ENCODE results near the gene PTTG2. TPM values are rescaled to one million over a fixed set of nuclear protein-coding genes. Genes with fewer than 3 reads are reported as not detected.

The PTTG2 gene
- total RNA-seq, 2 donors from 2014 or later: 2.2 to 10.7 TPM

- Histone ChIP-seq H3K9me3 (no peaks in the 10 kb centered on the region), H3K27me3 (replicated peaks; ENCODE audit: insufficient read depth) (no peaks in the 10 kb centered on the region), H3K4me3 (no peak overlapping the region), H3K27ac (no peak overlapping the region), H3K4me1 (ENCODE audit: control insufficient read depth in 1 of 2, low read depth in 2 of 2) (peaks cover 43 to 82% of the 10 kb centered on the region in 2 donors), H3K36me3 (no peaks in the 10 kb centered on the region)
- TF ChIP-seq CTCF (IDR thresholded peaks at IDR 0.05): no peak
- DNase-seq (ENCODE audit: low spot score): no peak
- ATAC-seq (ENCODE audit: insufficient number of reproducible peaks, low FRiP score, low read depth): no peak
Observed at GRCh38 chr4:38005637-38006036, 45.4 kb downstream of the PTTG2 start.

GRCh38 chr4:38007645-38008044 is 47.4 kb downstream of the PTTG2 start:
- Histone ChIP-seq H3K27me3 (replicated peaks; ENCODE audit: insufficient read depth) (no peaks in the 10 kb centered on the region), H3K4me1 (ENCODE audit: control insufficient read depth in 1 of 2, low read depth in 2 of 2) (peaks cover 44 to 75% of the 10 kb centered on the region in 2 donors), H3K27ac (no peak overlapping the region), H3K4me3 (no peak overlapping the region), H3K36me3 (no peaks in the 10 kb centered on the region), H3K9me3 (no peaks in the 10 kb centered on the region)
- TF ChIP-seq CTCF (IDR thresholded peaks at IDR 0.05): no peak
- DNase-seq (ENCODE audit: low spot score) (no peak), ATAC-seq (ENCODE audit: insufficient number of reproducible peaks, low FRiP score, low read depth) (no peak)

DNA sequence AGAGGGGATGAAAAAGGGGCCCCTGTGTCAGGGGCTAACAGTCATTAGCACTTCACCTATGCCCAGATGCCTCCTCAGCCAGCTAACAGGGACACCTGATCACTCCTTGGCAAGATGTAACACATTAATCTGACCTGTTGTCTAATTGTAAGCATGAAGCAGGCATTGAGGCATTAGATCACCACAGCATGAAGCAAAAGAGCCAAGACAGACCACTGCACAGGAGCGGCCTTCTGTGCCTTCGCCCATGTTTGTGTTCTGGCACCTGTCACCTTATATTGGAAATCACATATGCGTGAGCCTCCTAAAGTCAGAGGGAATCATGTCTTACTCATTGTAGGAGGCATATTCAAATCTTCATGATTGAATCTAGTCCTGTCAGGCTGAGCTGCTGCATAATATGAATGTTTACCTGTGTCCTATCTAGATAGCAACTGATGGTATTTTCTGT is 48.4 kb downstream of the PTTG2 start:
- Histone ChIP-seq H3K36me3 (no peaks in the 10 kb centered on the region), H3K9me3 (no peaks in the 10 kb centered on the region), H3K4me1 (ENCODE audit: control insufficient read depth in 1 of 2, low read depth in 2 of 2) (peaks cover 48 to 74% of the 10 kb centered on the region in 2 donors), H3K27me3 (replicated peaks; ENCODE audit: insufficient read depth) (no peaks in the 10 kb centered on the region), H3K27ac (no peak overlapping the region), H3K4me3 (no peak overlapping the region)
- TF ChIP-seq CTCF (IDR thresholded peaks at IDR 0.05): no peak
- no peak for ATAC-seq (ENCODE audit: insufficient number of reproducible peaks, low FRiP score, low read depth)
- no peak for DNase-seq (ENCODE audit: low spot score)

DNA sequence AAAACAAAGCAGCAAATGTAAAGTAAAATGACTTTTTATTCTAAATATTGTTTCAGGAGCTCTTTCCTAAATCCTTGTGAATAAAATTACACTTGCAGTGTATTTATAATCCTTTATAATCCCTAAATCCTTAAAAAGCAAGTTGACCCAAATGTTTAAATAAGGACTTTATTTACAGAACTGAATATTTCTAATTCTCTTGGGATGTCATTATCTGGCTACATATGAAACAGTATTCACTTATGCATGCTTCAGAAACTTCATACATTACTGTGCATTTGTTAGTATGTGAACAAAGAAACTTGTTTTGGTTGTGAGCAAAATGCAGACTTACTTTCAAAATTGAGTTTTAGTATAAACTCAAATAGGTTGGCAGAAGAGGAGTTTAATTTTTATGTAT is 49.2 kb downstream of the PTTG2 start:
- Histone ChIP-seq H3K36me3 (no peaks in the 10 kb centered on the region), H3K9me3 (no peaks in the 10 kb centered on the region), H3K27ac (no peak overlapping the region), H3K4me3 (peak overlapping the region; percentile 5), H3K4me1 (ENCODE audit: control insufficient read depth in 1 of 2, low read depth in 2 of 2) (peaks cover 47 to 74% of the 10 kb centered on the region in 2 donors), H3K27me3 (replicated peaks; ENCODE audit: insufficient read depth) (no peaks in the 10 kb centered on the region)
- no peak for TF ChIP-seq CTCF (IDR thresholded peaks at IDR 0.05)
- DNase-seq (ENCODE audit: low spot score) (no peak), ATAC-seq (ENCODE audit: insufficient number of reproducible peaks, low FRiP score, low read depth) (no peak)

DNA sequence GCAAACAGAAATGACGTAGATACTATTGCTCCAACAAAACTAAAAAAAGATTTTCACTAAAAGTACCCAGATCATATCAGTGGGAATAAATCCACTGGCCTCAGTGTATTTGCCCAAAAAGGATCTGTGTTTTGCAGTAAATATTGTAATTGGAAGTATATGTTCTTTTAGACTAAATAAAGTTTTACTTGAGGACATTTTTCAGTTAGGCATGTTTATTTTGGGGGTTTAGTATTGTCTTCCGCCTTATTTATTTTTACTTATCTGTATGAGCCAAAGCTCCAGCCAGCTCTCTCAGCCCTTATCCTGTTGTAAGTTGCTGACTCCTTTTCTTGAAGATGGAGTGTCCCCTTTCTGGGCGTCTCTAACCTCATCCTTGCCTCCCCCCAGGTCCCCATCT is 49.8 kb downstream of the PTTG2 start:
- Histone ChIP-seq H3K4me3 (peak overlapping the region; percentile 5), H3K27ac (peak overlapping the region in 1 of 2 donors; percentile 31)
- no peak for ATAC-seq (ENCODE audit: insufficient number of reproducible peaks, low FRiP score, low read depth)

More for the DNA sequence above, 49.8 kb downstream of the PTTG2 start:
- H3K4me1 ChIP-seq (ENCODE audit: control insufficient read depth in 1 of 2, low read depth in 2 of 2): peaks cover 44 to 69% of the 10 kb centered on the region in 2 donors
- TF ChIP-seq CTCF (IDR thresholded peaks at IDR 0.05): no peak
- H3K27me3 ChIP-seq (replicated peaks; ENCODE audit: insufficient read depth): no peaks in the 10 kb centered on the region
- no peak for DNase-seq (ENCODE audit: low spot score)
- no peaks in the 10 kb centered on the region for H3K9me3 ChIP-seq
- H3K36me3 ChIP-seq: peaks cover 4% of the 10 kb centered on the region

Other genes starting within 250 kb of the PTTG2 start
- 10 to 100 TPM; 22.9 to 29.1 TPM for gene PGM2, start 133.7 kb upstream of the PTTG2 start, total RNA-seq
- 100 to 1,000 TPM; 152 to 206 TPM for gene TBC1D1, start 69.3 kb upstream of the PTTG2 start, total RNA-seq